ENCODE data around the gene GTF2IRD1.
A peak's percentile ranks its signal among the peaks of the same experiment; 100 is the strongest.
"Not testable (repeated sequence)": the region's sequence is repeated elsewhere in the genome, so short reads cannot be mapped to it uniquely, and the experiment has no call there.

GTF2IRD1 gene

DNA sequence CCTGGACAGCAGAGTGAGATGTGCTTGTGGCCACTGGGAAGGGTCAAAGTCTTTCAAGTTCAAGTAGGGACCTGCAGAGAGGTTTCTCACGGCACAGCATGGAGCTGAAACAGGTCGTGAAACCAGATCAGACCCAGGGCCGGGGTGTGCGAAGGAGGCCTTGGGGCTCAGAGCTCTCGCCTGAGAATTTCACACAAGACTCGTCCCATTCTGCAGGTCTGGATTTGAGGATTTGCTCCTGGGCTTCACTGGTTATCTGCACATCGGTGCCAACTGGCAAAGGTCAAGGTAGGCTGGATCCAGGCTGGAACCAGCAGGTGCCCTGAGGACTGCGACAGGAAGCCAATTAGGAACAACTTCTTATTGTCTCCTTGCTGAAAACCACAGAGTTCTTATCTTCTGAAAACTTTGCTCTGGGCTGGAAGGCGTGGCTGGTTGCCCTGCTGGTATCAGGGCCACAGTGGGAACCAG, 179.8 kb downstream of the GTF2IRD1 start:
- no peak for DNase-seq

GRCh38 chr7:74637745-74638144, 184.0 kb downstream of the GTF2IRD1 start:
- no peak for DNase-seq

DNA sequence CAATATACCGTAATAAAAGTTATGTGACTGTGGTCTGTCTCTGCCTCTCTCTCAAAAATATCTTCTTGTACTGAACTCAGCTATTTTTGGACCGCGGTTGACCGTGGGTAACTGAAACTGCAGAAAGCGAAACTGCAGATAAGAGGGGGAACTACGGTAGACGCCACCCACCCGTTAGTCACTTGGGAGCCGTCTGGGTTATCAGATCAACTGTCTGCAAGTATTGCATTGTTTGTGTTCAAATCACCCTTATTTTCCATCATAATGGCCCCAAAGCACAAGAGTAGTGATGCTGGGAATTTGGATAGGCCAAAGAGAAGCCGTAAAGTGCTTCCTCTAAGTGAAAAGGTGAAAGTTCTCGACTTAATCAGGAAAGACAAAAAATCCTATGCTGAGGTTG, 196.3 kb downstream of the GTF2IRD1 start:
- peak in 4 of 56 donors; percentile 2 to 33 (median 4) for DNase-seq

- not testable (repeated sequence) for DNase-seq
Measured at GRCh38 chr7:74650493-74651132, 196.9 kb downstream of the GTF2IRD1 start.

DNA sequence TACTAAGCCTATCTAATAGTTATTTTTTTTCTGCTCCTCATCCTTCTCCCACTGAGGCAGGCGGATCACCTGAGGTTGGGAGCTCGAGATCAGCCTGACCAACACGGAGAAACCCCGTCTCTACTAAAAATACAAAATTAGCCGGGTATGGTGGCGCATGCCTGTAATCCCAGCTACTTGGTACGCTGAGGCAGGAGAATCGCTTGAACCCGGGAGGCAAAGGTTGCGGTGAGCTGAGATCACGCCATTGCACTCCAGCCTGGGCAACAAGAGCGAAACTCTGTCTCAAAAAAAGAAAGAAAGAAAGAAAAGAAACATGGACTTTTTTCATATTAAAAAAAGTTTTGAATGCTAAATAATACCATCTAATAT, 197.4 kb downstream of the GTF2IRD1 start:
- not testable (repeated sequence) for DNase-seq
